Inferior parietal cortex (tissue), 1 donor: ENCODE results near the gene EIF4G1.
A peak's percentile ranks its signal among the peaks of the same experiment; 100 is the strongest.

Source experiments
- DNase-seq: peaks from one replicate; pipeline ENCODE4 v3.0.0-alpha.2; 2016; ENCODE audit errors: extremely low spot score

Gene EIF4G1

GRCh38 chr3:184366619-184367289, 52.3 kb downstream of the EIF4G1 start:
- no peak for DNase-seq

- no peak for DNase-seq
Measured at GRCh38 chr3:184368116-184368515, 53.7 kb downstream of the EIF4G1 start.

- DNase-seq = no peak
Measured at GRCh38 chr3:184368586-184369183, 54.3 kb downstream of the EIF4G1 start.

- peak; percentile 84 for DNase-seq
Measured at GRCh38 chr3:184371570-184372018, 57.2 kb downstream of the EIF4G1 start.

GRCh38 chr3:184372296-184372821, 58.0 kb downstream of the EIF4G1 start:
- no peak for DNase-seq

- no peak for DNase-seq
Measured at GRCh38 chr3:184372911-184373310, 58.5 kb downstream of the EIF4G1 start.

GRCh38 chr3:184373422-184373821, 59.0 kb downstream of the EIF4G1 start:
- no peak for DNase-seq

- no peak for DNase-seq
Measured at GRCh38 chr3:184375747-184376461, 61.5 kb downstream of the EIF4G1 start.

- no peak for DNase-seq
Measured at GRCh38 chr3:184377374-184377773, 63.0 kb downstream of the EIF4G1 start.

- DNase-seq = no peak
Measured at GRCh38 chr3:184377882-184378445, 63.6 kb downstream of the EIF4G1 start, which contains the start of gene THPO. Gene THPO (minus strand): TSS chr3:184378207. CDS start chr3:184376259, 1,948 bp downstream.

- DNase-seq = no peak
Measured at GRCh38 chr3:184378651-184379357, 64.4 kb downstream of the EIF4G1 start.

GRCh38 chr3:184379358-184380184, 65.2 kb downstream of the EIF4G1 start, which contains the start of gene CHRD:
Gene CHRD (plus strand): TSS chr3:184380054. CDS start chr3:184380319, 265 bp downstream.
- DNase-seq = no peak

GRCh38 chr3:184380185-184380626, 65.8 kb downstream of the EIF4G1 start:
- DNase-seq = no peak

GRCh38 chr3:184380627-184381260, 66.3 kb downstream of the EIF4G1 start:
- DNase-seq = peak; percentile 36

- no peak for DNase-seq
Measured at GRCh38 chr3:184381261-184382224, 67.1 kb downstream of the EIF4G1 start.

GRCh38 chr3:184382326-184383032, 68.1 kb downstream of the EIF4G1 start:
- DNase-seq = no peak

GRCh38 chr3:184383033-184383740, 68.8 kb downstream of the EIF4G1 start:
- DNase-seq = no peak
